GM23248 (cell line): ENCODE measurements around the gene TNRC6C. TPM values are rescaled to one million over a fixed set of nuclear protein-coding genes. Genes with fewer than 3 reads are reported as not detected.

Experiments used
- DNase-seq: peaks from one replicate; pipeline ENCODE4 v3.0.0-alpha.2; 2015
- H2AFZ ChIP-seq: fragments of 200-600 bp; sonication (generic); 2 replicates; pipeline ENCODE4 v1.6.1; 2016; ENCODE audit warnings: antibody characterized with exemption
- H3F3A ChIP-seq: fragments of 200-600 bp; sonication (generic); 2 replicates; pipeline ENCODE4 v1.6.1; 2016; ENCODE audit warnings: mild to moderate bottlenecking, antibody characterized with exemption, mixed run types; ENCODE audit not compliant: insufficient read depth
- H3K27ac ChIP-seq: fragments of 200-600 bp; sonication (generic); 2 replicates; pipeline ENCODE4 v1.5.1; 2016; ENCODE audit warnings: mild to moderate bottlenecking
- H3K27me3 ChIP-seq: fragments of 200-600 bp; sonication (generic); replicated peaks from 2 replicates; pipeline ENCODE4 v1.6.1; 2016; ENCODE audit warnings: mild to moderate bottlenecking; ENCODE audit not compliant: insufficient read depth
- H3K36me3 ChIP-seq: fragments of 200-600 bp; sonication (generic); 2 replicates; pipeline ENCODE4 v1.6.1; 2016; ENCODE audit warnings: low read depth, mild to moderate bottlenecking
- H3K4me1 ChIP-seq: fragments of 200-600 bp; sonication (generic); 2 replicates; pipeline ENCODE4 v1.6.1; 2016; ENCODE audit warnings: mild to moderate bottlenecking; ENCODE audit not compliant: insufficient read depth
- H3K4me2 ChIP-seq: fragments of 200-600 bp; sonication (generic); one replicate; pipeline ENCODE4 v1.6.1; 2016; ENCODE audit warnings: mild to moderate bottlenecking; ENCODE audit not compliant: unreplicated experiment
- H3K4me3 ChIP-seq: fragments of 200-600 bp; sonication (generic); 2 replicates; pipeline ENCODE4 v1.5.1; 2016; ENCODE audit warnings: mild to moderate bottlenecking
- H3K79me2 ChIP-seq: fragments of 200-600 bp; sonication (generic); 2 replicates; pipeline ENCODE4 v1.6.1; 2016; ENCODE audit warnings: mild to moderate bottlenecking; ENCODE audit not compliant: insufficient read depth
- H3K9ac ChIP-seq: fragments of 200-600 bp; sonication (generic); 2 replicates; pipeline ENCODE4 v1.6.1; 2016; ENCODE audit warnings: mild to moderate bottlenecking
- H3K9me2 ChIP-seq: fragments of 200-600 bp; sonication (generic); 2 replicates; pipeline ENCODE4 v1.6.1; 2016; ENCODE audit warnings: mixed run types, mild to moderate bottlenecking, moderate library complexity; ENCODE audit not compliant: insufficient read depth
- H3K9me3 ChIP-seq: fragments of 200-600 bp; sonication (generic); one replicate; pipeline ENCODE4 v1.6.1; 2017; ENCODE audit warnings: low read depth
- H4K20me1 ChIP-seq: fragments of 200-600 bp; sonication (generic); 2 replicates; pipeline ENCODE4 v1.6.0; 2016; ENCODE audit not compliant: insufficient read depth
- EZH2 ChIP-seq: fragments of 200-600 bp; sonication (generic); IDR thresholded peaks from 2 replicates; pipeline ENCODE4 v1.6.1; 2018; ENCODE audit warnings: antibody characterized with exemption, mild to moderate bottlenecking; ENCODE audit not compliant: insufficient read depth, poor library complexity, severe bottlenecking
- EZH2phosphoT487 ChIP-seq: fragments of 200-600 bp; sonication (generic); IDR thresholded peaks from 2 replicates; pipeline ENCODE4 v1.6.1; 2018; ENCODE audit warnings: antibody characterized with exemption, moderate library complexity, mild to moderate bottlenecking, low read depth; ENCODE audit not compliant: insufficient read depth
- WGBS, 2 experiments: methylation state at CpG; one replicate each; pipeline ENCODE4 v1.1.6; 2015 to 2017; ENCODE audit warnings: low lambda C conversion rate in 2 of 2, low coverage in 1 of 2; ENCODE audit errors: missing lambda C conversion rate in 2 of 2; 5-methylcytosine and 5-hydroxymethylcytosine counted together
- in situ Hi-C: fragments of 300-500 bp; cut with MboI; formaldehyde crosslinking; loops from 2 replicates; pipeline ENCODE4 v1.15.0; 2020
- polyA plus RNA-seq: library from polyadenylated mRNA; unstranded; fragments of >200 nt; fragmentation: Nextera tagmentation; extraction: Ambion mirVana; gene quantifications from 2 replicates; pipeline ENCODE4 v1.2.1, GENCODE V29; 2016
- total RNA-seq: library from RNA; depleted of rRNA; stranded (reverse); fragments of >200 nt; shearing (Covaris generic); gene quantifications from 2 replicates; pipeline ENCODE4 v1.2.3, GENCODE V29; 2014

The TNRC6C gene
- total and polyA plus RNA-seq, 2 experiments from 2014 or later = 2.3 TPM

DNA sequence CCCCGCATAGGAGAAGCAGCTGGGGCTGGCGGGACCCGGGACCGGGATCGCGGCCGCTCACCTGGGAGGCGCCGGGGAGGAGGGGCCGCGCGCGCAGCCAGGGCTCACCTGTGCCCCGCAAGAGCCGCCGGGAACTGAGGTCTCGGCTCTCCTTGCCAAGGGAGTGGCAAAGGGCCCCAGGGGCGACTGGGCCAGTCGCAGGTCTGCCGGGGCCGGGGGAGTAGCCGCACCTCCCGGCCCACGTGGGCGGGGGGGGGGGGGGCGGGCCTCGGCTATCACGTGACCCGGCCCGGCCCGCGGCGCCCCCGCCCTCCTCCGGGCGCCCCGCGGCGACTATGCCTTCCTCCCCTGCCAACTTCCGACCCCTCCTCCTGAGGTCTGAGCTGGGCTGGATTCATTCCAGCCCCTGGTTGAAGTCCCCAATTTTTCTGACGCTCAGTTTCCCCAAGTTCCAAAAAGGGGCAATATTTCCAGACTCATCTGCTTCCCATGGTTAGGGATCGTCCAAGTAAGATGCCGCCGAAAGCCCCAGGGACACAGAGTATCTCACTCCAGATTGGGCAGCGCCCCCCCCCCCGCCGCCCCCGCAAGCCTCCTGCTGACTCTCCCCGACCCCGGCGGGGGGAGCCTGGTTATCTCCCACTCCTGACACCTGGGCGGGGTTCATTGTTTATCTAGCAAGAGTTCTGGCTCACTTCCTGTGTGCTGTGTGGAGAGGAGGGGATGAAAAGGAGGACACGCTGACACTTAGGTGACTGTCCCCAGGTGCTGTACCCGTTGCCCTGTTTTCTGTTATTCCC is 170.2 kb downstream of the TNRC6C start, which contains the start of gene TMC6:
TSS of gene TMC6 (minus strand) at position 205 of the 800 bp plus-strand sequence. CDS start 1,923 bp downstream, outside the sequence.
- Histone ChIP-seq H4K20me1 (no peaks in the 10 kb centered on the region), H3F3A (no peaks in the 10 kb centered on the region; the same call in 1 of the 2 replicates), H3K4me1 (0 out of 2 replicates have a peak, but pooled peaks cover 3% of the 10 kb centered on the region), H3K4me2 (peak within 1 kb of the TSS; percentile 70), H3K36me3 (no peaks in the 10 kb centered on the region), H3K27me3 (peaks cover 37% of the 10 kb centered on the region), H2AFZ (no peak within 1 kb of the TSS), H3K27ac (no peak within 1 kb of the TSS), H3K9me2 (no peaks in the 10 kb centered on the region), H3K79me2 (no peaks in the 10 kb centered on the region), H3K4me3 (peak within 1 kb of the TSS; percentile 58), H3K9ac (no peak within 1 kb of the TSS), H3K9me3 (no peaks in the 10 kb centered on the region)
- DNase-seq = no peak
- 9 to 11% methylated on average over 24 to 41 of the region's 54 CpGs for WGBS, 2 experiments
- in situ Hi-C loops = no loop called here
- TF ChIP-seq EZH2phosphoT487 (no peak), EZH2 (peak; percentile 33)

DNA sequence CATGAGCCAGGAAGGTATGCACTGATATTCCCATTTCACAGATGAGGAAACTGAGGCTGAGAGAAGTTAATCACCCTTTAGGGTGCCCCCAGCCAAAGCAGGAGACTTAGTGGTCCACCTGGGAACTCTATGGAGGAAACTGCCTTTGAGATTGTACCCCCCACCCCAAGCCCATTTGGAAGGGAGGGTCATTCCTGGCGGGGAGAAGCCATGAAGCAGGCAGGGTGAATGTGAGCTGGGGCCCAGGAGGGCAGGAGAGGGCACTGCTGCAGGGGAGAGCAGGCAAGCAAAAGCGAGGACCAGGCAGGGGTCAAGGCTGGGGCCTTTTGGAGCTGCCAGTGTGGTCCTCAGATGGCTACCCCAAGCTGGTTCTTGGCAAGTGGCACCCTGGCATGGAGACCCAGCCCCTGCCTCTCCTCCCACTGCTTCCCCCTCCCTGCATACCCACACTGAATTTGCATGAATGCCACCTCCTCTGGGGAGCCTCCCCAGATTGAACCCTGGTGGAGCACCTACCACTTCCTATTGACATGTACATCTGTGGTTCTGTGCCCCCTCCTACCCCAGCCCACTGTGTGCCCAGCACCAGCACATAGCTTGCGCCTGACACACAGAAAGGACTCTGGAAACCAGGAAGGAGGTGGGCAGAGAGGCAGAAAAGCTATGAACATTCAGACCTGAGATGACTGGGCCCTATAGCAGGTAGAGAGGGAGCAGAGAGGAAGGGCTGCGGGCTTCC is 171.0 kb downstream of the TNRC6C start:
- no peak overlapping the region for H3K9ac ChIP-seq
- in situ Hi-C loops = no loop called here
- no peaks in the 10 kb centered on the region for H4K20me1 ChIP-seq
- no peaks in the 10 kb centered on the region; the same call in 1 of the 2 replicates for H3F3A ChIP-seq
- no peaks in the 10 kb centered on the region for H3K36me3 ChIP-seq
- TF ChIP-seq EZH2 = no peak
- TF ChIP-seq EZH2phosphoT487 = no peak
- H3K4me1 ChIP-seq = 0 out of 2 replicates have a peak, but pooled peaks cover 3% of the 10 kb centered on the region
- H2AFZ ChIP-seq = no peak overlapping the region
- DNase-seq = no peak
- no peaks in the 10 kb centered on the region for H3K9me2 ChIP-seq
- H3K4me3 ChIP-seq = no peak overlapping the region
- no peaks in the 10 kb centered on the region for H3K79me2 ChIP-seq
- no peak overlapping the region for H3K27ac ChIP-seq
- peaks cover 39% of the 10 kb centered on the region for H3K27me3 ChIP-seq
- WGBS, 2 experiments = 93 to 95% methylated on average over 4 of the region's 4 CpGs
- H3K9me3 ChIP-seq = no peaks in the 10 kb centered on the region
- no peak overlapping the region for H3K4me2 ChIP-seq

DNA sequence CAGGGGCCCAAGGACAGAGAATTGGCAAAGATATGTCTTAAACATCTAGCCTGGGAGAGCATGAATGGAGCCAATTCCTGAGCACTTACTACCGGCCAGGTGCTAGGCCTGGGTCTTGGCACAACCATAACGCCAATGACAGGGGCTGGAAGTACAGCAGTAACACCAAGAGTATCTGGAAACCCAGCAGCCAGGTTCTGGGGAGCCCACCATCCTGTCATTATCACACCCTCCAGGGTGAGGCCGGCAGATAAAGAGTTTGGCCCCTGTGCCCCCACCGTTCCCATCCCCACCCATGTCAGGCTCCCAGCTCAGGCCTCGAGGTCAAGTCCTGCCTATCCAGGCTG is 171.6 kb downstream of the TNRC6C start:
- in situ Hi-C loops = no loop called here
- H3K27ac ChIP-seq = no peak overlapping the region
- no peaks in the 10 kb centered on the region for H3K9me3 ChIP-seq
- no peak overlapping the region for H3K9ac ChIP-seq
- H4K20me1 ChIP-seq = no peaks in the 10 kb centered on the region
- H3K4me3 ChIP-seq = no peak overlapping the region
- no peak overlapping the region for H2AFZ ChIP-seq
- TF ChIP-seq EZH2 (no peak), EZH2phosphoT487 (no peak)
- H3K4me1 ChIP-seq = 0 out of 2 replicates have a peak, but pooled peaks cover 3% of the 10 kb centered on the region
- DNase-seq = no peak
- 60 to 61% methylated on average over 4 to 5 of the region's 5 CpGs for WGBS, 2 experiments
- no peaks in the 10 kb centered on the region for H3K36me3 ChIP-seq
- H3K27me3 ChIP-seq = peaks cover 43% of the 10 kb centered on the region
- H3F3A ChIP-seq = no peaks in the 10 kb centered on the region; the same call in 1 of the 2 replicates
- no peaks in the 10 kb centered on the region for H3K9me2 ChIP-seq
- no peak overlapping the region for H3K4me2 ChIP-seq
- no peaks in the 10 kb centered on the region for H3K79me2 ChIP-seq

DNA sequence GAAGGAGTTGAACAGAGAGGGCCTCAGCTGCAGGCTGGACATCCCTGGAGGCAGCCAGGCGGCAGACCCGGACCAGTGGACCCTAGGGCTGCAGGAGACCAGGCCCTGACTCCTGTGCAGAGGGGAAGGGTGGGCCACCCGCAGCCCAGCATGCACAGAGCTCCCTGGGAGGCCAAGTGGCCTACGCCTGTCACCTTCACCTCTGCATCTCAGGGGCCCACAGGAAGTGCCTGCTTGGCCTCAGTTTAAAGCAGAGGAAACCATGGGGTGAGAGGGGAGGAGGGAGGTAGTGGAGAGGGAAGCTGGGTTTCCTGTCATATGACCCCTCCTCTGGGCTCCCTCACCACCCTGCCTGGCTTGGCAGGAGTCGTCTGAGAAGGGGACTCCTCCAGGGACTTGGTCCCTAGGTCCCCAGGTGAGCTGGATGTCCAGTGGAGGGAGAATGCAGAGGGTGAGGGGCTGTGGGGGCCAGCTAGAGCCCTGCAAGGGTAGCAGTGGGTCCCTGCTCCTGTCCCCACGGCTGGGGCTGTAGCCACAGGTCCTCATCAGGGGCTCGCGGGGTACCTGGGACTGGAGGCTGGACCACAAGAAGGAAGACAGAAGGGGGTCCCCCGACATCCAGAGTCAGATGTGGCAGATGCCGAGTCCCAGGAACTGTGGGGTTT is 172.1 kb downstream of the TNRC6C start, which contains the start of gene TMC8:
TSS of gene TMC8 (plus strand) at position 335 of the 665 bp plus-strand sequence. CDS start 818 bp downstream, outside the sequence.
- Histone ChIP-seq H4K20me1 (no peaks in the 10 kb centered on the region), H3K79me2 (no peaks in the 10 kb centered on the region), H3K4me1 (0 out of 2 replicates have a peak, but pooled peaks cover 3% of the 10 kb centered on the region), H3F3A (no peaks in the 10 kb centered on the region; the same call in 1 of the 2 replicates), H3K9ac (no peak within 1 kb of the TSS), H3K9me3 (no peaks in the 10 kb centered on the region), H3K9me2 (no peaks in the 10 kb centered on the region), H3K36me3 (no peaks in the 10 kb centered on the region), H3K4me2 (no peak within 1 kb of the TSS), H3K27ac (no peak within 1 kb of the TSS), H2AFZ (no peak within 1 kb of the TSS), H3K4me3 (no peak within 1 kb of the TSS), H3K27me3 (peaks cover 43% of the 10 kb centered on the region)
- DNase-seq = no peak
- WGBS, 2 experiments = 79 to 80% methylated on average over 10 of the region's 10 CpGs
- TF ChIP-seq EZH2phosphoT487 (no peak), EZH2 (no peak)
- in situ Hi-C loops = no loop called here
